ENCODE results near the gene RELN. TPM values are rescaled to one million over a fixed set of nuclear protein-coding genes. Genes with fewer than 3 reads are reported as not detected.

The RELN gene
- total and polyA plus RNA-seq, 11 donors: 0.16 to 3.5 (median 1.3) TPM

DNA sequence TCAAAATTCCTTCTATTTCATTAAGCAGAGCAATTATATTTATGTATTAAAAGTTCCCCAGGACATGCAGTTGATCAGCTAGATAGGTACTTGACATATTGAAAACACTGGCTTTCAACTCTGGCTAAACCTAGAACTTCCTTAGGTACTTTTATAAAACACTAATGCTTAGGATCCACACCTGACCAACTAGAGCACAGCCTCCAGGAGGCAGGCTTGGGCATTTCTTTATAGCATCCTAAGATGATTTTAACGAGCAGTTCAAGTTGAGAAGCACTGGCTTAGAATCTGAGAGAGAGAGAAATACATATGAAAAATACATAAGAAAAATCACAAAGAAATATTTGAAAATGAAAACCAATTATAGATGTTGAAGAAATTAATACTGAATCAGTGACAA lies 564.3 kb downstream of the RELN start:
- no peak overlapping the region for H3K4me3 ChIP-seq
- H3K27ac ChIP-seq: no peak overlapping the region
- peaks cover 0 to 13% (median 0%) of the 10 kb centered on the region in 9 donors for H3K27me3 ChIP-seq
- TF ChIP-seq, protein P1, sequence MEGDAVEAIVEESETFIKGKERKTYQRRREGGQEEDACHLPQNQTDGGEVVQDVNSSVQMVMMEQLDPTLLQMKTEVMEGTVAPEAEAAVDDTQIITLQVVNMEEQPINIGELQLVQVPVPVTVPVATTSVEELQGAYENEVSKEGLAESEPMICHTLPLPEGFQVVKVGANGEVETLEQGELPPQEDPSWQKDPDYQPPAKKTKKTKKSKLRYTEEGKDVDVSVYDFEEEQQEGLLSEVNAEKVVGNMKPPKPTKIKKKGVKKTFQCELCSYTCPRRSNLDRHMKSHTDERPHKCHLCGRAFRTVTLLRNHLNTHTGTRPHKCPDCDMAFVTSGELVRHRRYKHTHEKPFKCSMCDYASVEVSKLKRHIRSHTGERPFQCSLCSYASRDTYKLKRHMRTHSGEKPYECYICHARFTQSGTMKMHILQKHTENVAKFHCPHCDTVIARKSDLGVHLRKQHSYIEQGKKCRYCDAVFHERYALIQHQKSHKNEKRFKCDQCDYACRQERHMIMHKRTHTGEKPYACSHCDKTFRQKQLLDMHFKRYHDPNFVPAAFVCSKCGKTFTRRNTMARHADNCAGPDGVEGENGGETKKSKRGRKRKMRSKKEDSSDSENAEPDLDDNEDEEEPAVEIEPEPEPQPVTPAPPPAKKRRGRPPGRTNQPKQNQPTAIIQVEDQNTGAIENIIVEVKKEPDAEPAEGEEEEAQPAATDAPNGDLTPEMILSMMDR (IDR thresholded peaks at IDR 0.05): no peak
- DNase-seq (no peak), ATAC-seq (no peak)
- H3K4me1 ChIP-seq: no peaks in the 10 kb centered on the region
- 48 to 55% (median 51%) methylated on average over 1 of the region's 1 CpG for whole genome bisulfite sequencing, 4 donors
- intact Hi-C loops (cut with DNase I): no loop called here
- no peaks in the 10 kb centered on the region for H3K36me3 ChIP-seq
- no peaks in the 10 kb centered on the region for H3K9me3 ChIP-seq

GRCh38 chr7:103423467-103424179 lies 565.8 kb downstream of the RELN start:
- intact Hi-C loops (cut with DNase I): no loop called here
- DNase-seq (no peak), ATAC-seq (no peak)
- Histone ChIP-seq H3K27ac (no peak overlapping the region), H3K9me3 (no peaks in the 10 kb centered on the region), H3K27me3 (peaks cover 0 to 12% (median 0%) of the 10 kb centered on the region in 9 donors), H3K4me1 (no peaks in the 10 kb centered on the region), H3K4me3 (no peak overlapping the region), H3K36me3 (no peaks in the 10 kb centered on the region)
- no peak for TF ChIP-seq POLR2A (IDR thresholded peaks at IDR 0.05)
- TF ChIP-seq, protein P1 (IDR thresholded peaks at IDR 0.05): no peak
- WGBS, 4 donors: 69 to 89% (median 83%) methylated on average over 3 of the region's 3 CpGs

Other genes starting within 250 kb of the RELN start
- 10 to 100 TPM in 1 of 9 donors, 1 to 10 TPM in 8; 5.0 to 11.2 (median 7.0) TPM for gene ORC5, start 218.4 kb upstream of the RELN start, total RNA-seq
- gene ORC5, start 218.4 kb upstream of the RELN start, polyA plus RNA-seq: 10 to 100 TPM in 1 of 2 donors, 1 to 10 TPM in 1; 2.4 to 10.1 TPM

Measured in heart left ventricle (tissue), 16 donors.